ENCODE data around the gene USP20. TPM values are rescaled to one million over a fixed set of nuclear protein-coding genes. Genes with fewer than 3 reads are reported as not detected.

Gene USP20
- total and polyA plus RNA-seq, 4 donors: 8.2 to 19.8 (median 10.3) TPM

GRCh38 chr9:129866394-129867135 lies 31.3 kb downstream of the USP20 start:
- H3K27ac ChIP-seq (ENCODE audit: low read depth in 1 of 2, low read length in 2 of 2): no peak overlapping the region
- H3K36me3 ChIP-seq (ENCODE audit: control insufficient read depth in 4 of 4, insufficient read depth in 3 of 4, low read depth in 1 of 4, low read length in 3 of 4): peaks cover 6 to 25% (median 11%) of the 10 kb centered on the region in 4 donors
- H3K4me3 ChIP-seq (ENCODE audit: low read depth in 1 of 3, low read length in 3 of 3): no peak overlapping the region
- no peaks in the 10 kb centered on the region for H3K9me3 ChIP-seq (ENCODE audit: control insufficient read depth in 4 of 4, low read length in 3 of 4)
- TF ChIP-seq CTCF (IDR thresholded peaks at IDR 0.05; ENCODE audit: low read depth, low read length, missing input control) (no peak), HNF4A (conservative IDR thresholded peaks at IDR 0.05) (no peak), FOXA1 (IDR thresholded peaks at IDR 0.05) (no peak), TAF1 (conservative IDR thresholded peaks at IDR 0.05) (no peak)
- peak; percentile 27 for DNase-seq (ENCODE audit: low spot score)
- WGBS: 85% methylated on average over 17 of the region's 17 CpGs
- peaks cover 0 to 12% (median 8%) of the 10 kb centered on the region in 4 donors for H3K4me1 ChIP-seq (ENCODE audit: control insufficient read depth in 4 of 4, insufficient read depth in 4 of 4, low read length in 3 of 4)
- no peaks in the 10 kb centered on the region for H3K27me3 ChIP-seq (ENCODE audit: control insufficient read depth in 4 of 4, insufficient read depth in 4 of 4, low read length in 3 of 4)
- H3K9ac ChIP-seq (ENCODE audit: low read depth in 1 of 2, low read length in 2 of 2): no peak overlapping the region

- no peak overlapping the region for H3K4me3 ChIP-seq (ENCODE audit: low read depth in 1 of 3, low read length in 3 of 3)
- peaks cover 2 to 20% (median 7%) of the 10 kb centered on the region in 4 donors for H3K36me3 ChIP-seq (ENCODE audit: control insufficient read depth in 4 of 4, insufficient read depth in 3 of 4, low read depth in 1 of 4, low read length in 3 of 4)
- no peaks in the 10 kb centered on the region for H3K27me3 ChIP-seq (ENCODE audit: control insufficient read depth in 4 of 4, insufficient read depth in 4 of 4, low read length in 3 of 4)
- H3K9ac ChIP-seq (ENCODE audit: low read depth in 1 of 2, low read length in 2 of 2): no peak overlapping the region
- DNase-seq (ENCODE audit: low spot score): peak; percentile 36
- no peaks in the 10 kb centered on the region for H3K9me3 ChIP-seq (ENCODE audit: control insufficient read depth in 4 of 4, low read length in 3 of 4)
- TF ChIP-seq MAX (IDR thresholded peaks at IDR 0.05) (no peak), YY1 (IDR thresholded peaks at IDR 0.05) (no peak), JUND (IDR thresholded peaks at IDR 0.05) (no peak), HNF4G (IDR thresholded peaks at IDR 0.05) (no peak), EGR1 (IDR thresholded peaks at IDR 0.05; ENCODE audit: low read depth in 2 of 2) (no peak), GABPA (IDR thresholded peaks at IDR 0.05 in 1 of 2, conservative IDR thresholded peaks at IDR 0.05 in 1 of 2) (no peak), NR2F2 (IDR thresholded peaks at IDR 0.05) (no peak), REST (IDR thresholded peaks at IDR 0.05) (no peak), SP1 (IDR thresholded peaks at IDR 0.05) (no peak), RXRA (IDR thresholded peaks at IDR 0.05) (no peak), ZBTB33 (IDR thresholded peaks at IDR 0.05) (no peak), FOXA1 (IDR thresholded peaks at IDR 0.05) (no peak), HNF4A (conservative IDR thresholded peaks at IDR 0.05) (no peak)
- 79% methylated on average over 17 of the region's 17 CpGs for WGBS
- peaks cover 0 to 12% (median 6%) of the 10 kb centered on the region in 4 donors for H3K4me1 ChIP-seq (ENCODE audit: control insufficient read depth in 4 of 4, insufficient read depth in 4 of 4, low read length in 3 of 4)
- H3K27ac ChIP-seq (ENCODE audit: low read depth in 1 of 2, low read length in 2 of 2): no peak overlapping the region
Measured at GRCh38 chr9:129867136-129868022, 32.1 kb downstream of the USP20 start.
